SU-DHL-6 (cell line): Measurements from ENCODE around the gene DCANP1.

ENCODE experiments used
- CTCF ChIP-seq: fragments of 200-600 bp; sonication (generic); IDR thresholded peaks from one replicate; pipeline ENCODE4 v1.5.1; 2017; ENCODE audit warnings: antibody characterized with exemption, mild to moderate bottlenecking, low read length, moderate library complexity; ENCODE audit not compliant: insufficient read depth, poor library complexity, severe bottlenecking
- EZH2phosphoT487 ChIP-seq: fragments of 200-600 bp; sonication (generic), shearing (Covaris generic); conservative IDR thresholded peaks from 2 replicates; pipeline ENCODE4 v1.6.1; 2018; ENCODE audit warnings: mild to moderate bottlenecking, antibody characterized with exemption, low read length, moderate library complexity, mixed read lengths

- no peak for TF ChIP-seq CTCF
- TF ChIP-seq EZH2phosphoT487, result no peak
Measured at GRCh38 chr5:135491038-135491551, 43.9 kb upstream of the DCANP1 start.
